ENCODE results near the gene WNT10A.
"Not testable (repeated sequence)": the region's sequence is repeated elsewhere in the genome, so short reads cannot be mapped to it uniquely, and the experiment has no call there.

The WNT10A gene

DNA sequence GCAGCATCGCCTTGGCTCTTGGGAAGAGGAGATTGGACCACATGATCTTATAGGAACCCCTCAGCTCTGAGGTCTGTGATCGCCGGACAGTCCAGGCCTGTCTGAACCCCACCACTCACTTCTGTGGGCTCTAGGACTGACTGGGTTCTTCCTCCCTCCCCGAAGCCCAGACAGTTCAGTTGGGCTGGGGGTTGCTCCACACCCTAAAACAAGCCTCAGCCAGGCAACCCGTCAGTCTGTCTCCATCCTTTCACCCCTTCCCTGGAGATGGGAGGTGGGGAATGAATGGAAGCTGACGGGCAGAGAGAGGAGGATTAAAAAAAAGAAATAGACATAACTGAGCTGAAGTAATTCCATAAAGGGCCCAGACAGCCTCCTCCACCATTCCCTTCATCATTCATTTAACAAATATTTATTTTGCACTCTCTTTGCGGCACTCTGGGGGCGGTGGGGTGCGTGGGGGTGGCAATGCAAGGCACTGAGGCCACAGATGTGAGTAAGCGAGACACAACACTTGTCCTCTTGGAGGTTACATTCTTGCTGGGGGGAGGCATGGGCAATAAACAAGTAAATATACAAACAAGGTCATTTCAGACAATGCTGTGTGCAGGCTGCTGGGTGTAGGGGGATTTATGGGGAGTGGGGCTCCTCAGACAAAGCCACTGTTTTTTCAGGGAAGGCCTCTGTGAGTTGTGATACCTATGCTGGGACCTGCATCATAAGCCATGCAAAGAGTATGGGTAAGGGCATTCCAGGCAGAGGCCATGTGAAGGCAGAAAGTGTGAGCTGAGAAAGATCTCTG, 12.9 kb downstream of the WNT10A start:
- no peak for DNase-seq (ENCODE audit: low read depth)

DNA sequence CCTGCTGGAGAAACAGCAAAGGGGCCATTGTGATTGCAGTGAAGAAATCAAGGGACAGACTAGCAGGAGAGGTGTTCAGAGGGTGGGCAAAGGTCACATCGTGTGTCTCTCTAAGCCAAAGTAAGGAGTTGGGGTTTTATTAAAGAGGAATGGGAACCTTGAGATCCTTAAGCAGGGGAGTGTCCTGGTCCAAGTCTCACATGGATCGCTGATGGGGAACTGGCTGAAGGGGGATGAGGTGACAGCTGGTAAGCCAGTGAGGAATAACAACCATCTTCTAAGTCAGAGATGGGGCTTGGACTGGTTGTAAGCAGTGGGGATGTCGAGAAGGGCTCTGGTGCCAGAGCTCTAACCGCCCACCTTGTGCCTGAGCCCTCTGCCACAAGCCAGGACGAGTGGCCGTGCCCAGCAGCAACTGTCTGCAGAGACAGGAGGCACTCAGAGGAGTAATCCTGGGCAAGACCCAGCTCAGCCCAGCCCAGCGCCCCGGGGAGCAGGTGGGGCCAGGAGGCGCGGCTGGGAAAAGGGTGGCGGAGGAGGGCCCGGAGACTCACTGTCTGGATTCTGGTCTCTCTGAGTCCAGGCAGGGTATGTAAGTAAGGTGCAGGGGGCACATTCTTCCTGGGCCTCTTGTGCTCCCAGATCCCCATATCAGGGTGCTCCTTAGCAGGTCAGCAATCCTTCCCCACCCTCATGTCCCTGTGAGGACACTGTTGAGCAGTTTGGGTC, 13.7 kb downstream of the WNT10A start:
- no peak for DNase-seq (ENCODE audit: low read depth)

DNA sequence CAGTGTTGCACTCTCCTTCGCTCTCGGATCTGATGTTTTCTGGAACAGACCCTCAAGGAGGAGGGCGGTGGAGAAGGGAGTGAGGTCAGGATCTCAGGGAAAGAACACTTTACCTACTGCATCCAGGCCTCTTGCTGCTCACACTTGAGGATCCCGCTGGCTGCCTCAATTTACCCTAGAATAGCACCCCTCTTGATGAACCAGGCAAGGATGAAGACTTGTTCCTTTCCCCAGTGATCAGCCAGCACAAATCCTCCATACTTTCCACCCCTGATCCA, 14.2 kb downstream of the WNT10A start:
- DNase-seq (ENCODE audit: low read depth): no peak

DNA sequence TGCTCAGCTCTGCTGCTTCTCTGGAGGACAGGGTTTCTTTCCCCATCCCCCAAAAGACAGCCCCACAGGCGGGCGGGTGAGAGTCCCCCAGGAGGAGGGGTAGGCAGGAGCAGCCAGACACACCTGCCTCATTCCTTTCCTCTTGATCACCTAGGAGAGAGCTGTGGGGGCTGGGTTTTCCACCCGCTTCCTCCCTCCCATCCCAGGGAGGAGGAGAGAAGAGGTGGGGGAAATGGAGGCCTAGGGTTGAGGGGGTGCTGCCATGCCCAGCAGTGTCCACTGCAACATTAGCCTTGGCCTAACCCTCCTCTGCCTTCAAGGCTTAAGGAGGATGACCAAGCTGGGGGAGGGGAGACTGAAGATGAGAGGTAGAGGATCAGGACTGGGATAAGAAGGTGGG, 14.7 kb downstream of the WNT10A start:
- no peak for DNase-seq (ENCODE audit: low read depth)

DNA sequence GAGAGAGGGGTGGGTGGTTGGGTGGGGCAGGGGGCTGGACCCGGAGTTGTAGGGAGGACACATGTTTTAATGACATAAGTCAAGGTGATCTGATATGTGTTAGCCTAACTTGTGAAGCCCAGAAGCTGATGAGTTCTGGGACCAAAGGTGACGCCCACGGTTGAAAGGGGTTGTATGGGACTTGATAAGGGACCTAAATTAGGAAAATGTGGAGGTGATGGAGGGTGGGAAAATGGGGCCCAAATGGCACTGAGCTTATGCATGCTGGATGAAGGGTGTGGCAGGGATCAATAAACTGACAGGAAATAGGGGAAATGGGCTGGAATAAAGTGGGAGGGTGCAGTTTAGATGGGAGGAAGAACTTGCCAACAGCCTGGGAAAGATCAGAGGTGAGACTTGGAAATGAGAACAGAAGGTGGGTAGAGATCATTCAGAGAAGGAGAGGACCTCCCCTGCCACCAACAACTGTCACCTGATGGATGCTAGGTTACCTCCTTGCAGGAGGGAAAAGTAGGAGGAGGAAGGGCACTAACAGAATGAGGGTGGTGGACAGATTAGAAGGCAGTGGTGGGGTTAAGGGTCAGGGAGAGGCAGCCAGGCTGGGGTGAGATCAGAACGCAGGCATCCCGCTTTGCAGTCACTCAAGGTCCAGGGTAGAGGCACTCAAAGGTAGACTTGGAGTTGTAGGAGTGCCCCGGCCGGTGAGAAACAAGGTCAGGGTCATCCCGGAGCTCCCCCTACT, 15.3 kb downstream of the WNT10A start:
- DNase-seq (ENCODE audit: low read depth): no peak

DNA sequence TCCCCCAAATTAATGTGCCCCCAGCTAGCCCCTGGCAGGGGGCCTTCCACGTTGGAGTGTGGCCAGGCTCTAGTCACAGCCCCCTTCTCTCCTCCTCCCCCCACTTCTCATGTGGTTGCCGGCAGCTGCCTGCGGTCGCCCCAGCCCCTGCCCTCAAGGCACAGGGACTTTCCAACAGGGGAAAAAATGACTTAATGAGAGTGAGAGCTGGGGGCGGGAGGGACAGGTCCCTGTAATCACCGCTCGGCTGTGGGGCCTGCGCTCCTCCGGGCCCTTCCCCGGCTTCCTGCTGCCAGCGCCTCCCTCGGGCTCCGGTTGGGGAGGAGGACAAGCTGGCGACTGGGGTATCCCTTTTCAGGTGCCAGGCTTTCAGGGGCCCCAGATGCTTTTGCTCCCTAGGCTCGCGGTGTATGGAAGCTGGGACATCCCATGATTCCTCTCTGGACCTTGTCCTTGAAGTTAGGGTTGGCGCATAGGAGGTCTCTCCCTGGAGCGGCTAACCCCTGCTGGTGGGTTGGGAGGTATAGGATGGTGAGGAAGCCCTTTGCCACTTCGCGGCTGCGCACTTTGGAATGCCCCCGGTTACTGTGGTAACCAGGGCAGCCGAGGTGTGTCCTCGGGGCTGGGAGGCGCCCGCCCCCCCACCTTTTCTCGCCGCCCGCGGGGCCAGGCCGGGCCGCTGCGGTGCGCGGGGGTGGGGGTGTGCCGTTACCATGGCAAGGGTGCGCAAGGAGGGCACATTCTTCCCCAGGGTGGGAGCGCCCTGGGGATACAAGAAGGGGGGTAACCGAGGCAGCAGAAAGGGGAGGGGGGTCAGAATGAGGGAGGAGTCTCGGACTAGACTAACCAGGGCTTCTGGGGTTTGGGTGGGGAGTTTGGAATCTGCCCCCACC, 16.1 kb downstream of the WNT10A start:
- no peak for DNase-seq (ENCODE audit: low read depth)

DNA sequence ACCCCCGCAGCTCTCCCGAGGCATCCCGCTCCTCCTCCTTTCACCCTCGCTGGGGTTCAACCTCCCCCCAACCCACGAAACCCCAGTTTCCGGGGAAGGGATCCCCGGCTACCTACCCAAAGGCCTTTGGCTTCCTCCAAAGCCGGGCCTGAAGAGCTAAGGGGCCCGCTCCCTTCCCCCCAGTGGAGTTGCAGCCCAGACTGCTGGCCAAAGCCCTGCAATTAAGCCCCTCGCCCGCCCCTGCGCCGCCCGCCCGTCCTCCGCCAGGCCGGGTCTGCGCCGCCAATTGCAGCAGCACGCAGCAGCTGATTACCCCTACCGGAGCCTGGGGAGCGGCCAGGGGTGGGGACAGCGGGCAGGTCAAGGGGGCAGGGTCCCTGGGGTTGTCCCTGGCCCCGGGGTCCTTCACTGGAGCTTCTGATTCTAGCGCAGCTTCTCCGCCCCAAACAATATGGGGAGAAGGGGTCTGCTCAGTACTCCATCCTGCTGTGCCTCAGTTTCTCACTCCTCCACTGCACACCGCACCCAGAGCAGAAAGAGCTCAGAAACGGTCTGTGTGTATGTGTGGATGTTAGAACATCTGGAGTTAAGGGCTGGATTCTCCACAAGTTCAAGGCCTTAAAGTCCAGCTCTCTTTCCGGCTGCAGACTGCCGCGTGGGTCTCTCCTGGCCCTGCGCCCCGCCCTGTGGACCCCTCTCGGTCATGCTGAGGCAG, 16.9 kb downstream of the WNT10A start:
- no peak for DNase-seq (ENCODE audit: low read depth)

DNA sequence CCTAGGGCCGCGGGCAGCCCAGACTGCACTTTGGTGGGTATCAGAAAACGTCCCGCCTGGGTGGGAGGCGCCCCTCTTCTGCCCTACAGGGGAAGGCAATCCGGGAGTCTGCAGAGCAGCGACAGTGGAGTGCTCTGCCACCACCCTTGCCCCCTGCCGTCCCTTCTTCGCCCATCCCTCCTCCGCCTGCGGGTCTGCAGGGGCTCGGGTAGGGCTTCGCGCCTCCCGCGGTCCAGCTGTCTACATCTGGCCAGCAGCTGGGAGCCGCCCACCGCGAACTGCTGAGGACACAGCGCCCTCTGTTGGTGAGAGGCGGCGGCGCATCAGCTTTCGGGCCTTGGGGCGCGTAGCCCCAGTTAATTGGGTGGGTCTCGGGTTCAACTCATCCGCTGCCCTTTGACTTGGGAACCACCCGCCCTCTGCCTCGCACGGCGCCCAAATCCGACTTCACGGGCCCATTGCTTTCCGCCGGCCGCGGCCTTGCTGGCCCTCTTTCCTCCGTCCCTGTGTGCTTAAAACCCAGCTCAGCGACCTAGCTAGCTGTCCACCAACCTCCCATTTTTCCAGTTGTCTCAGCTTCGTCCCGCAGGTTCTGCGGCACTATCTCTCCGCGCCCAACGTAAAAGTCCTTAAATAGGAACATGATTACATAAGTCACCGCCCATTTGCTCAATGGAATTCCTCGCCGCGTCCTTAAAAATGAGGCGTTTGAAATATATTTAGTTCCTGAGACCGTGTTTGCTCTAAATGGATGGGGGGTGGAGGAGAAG, 17.6 kb downstream of the WNT10A start:
- peak; percentile 38 for DNase-seq (ENCODE audit: low read depth)

DNA sequence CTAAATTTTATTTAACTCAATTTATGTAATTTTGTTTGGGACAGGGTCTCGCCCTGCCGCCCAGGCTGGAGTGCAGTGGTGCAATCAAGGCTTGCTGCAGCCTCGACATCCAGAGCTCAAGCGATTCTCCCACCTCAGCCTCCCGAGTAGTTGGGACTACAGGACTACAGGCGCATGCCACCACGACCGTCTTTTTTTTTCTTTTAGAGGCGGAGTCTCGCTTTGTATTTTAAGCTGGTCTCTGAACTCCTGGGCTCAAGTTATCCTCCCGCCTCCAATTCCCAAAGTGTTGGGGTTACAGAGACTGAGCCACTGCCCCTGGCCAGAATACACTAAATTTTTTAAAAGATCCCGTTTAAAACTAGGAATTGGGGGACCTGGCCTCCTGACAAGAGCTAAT, 18.5 kb downstream of the WNT10A start:
- DNase-seq (ENCODE audit: low read depth): no peak

DNA sequence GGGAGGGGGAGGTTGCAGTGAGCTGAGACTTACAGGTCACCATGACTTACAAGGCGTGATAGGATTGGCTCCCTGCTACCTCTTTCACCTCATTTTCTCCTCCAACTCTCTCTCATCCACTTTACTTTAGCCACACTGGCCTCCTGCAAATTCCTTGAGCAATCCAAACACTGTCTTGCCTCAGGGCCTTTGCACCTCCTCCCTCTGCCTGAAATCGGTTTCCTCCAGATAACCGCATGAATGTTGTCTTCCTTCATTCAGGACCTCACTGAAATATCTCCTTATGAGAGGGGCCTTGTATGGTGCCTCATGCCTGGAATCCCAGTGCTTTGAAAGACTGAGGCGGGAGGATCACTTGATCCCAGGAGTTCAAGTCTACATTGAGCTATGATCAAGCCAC, 21.8 kb downstream of the WNT10A start:
- no peak for DNase-seq (ENCODE audit: low read depth)

DNA sequence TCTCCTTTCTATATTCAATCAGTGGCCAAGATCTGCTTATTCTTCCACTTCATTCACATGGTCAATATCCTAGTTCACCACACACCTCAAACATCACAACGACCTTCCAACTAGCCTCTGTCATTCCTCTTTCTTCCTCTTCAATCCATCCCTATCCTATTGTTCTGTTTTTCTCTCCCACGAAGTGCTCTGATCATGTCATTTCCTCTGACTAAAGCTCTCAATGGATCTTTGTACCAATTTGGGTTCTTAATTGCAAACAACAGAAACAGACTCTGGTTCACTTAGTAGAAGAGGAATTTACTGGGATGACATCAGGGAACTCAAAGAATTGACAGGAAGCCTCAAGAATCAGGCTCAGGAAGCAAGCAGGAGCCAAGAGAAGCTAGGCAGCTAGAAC, 23.5 kb downstream of the WNT10A start:
- no peak for DNase-seq (ENCODE audit: low read depth)

DNA sequence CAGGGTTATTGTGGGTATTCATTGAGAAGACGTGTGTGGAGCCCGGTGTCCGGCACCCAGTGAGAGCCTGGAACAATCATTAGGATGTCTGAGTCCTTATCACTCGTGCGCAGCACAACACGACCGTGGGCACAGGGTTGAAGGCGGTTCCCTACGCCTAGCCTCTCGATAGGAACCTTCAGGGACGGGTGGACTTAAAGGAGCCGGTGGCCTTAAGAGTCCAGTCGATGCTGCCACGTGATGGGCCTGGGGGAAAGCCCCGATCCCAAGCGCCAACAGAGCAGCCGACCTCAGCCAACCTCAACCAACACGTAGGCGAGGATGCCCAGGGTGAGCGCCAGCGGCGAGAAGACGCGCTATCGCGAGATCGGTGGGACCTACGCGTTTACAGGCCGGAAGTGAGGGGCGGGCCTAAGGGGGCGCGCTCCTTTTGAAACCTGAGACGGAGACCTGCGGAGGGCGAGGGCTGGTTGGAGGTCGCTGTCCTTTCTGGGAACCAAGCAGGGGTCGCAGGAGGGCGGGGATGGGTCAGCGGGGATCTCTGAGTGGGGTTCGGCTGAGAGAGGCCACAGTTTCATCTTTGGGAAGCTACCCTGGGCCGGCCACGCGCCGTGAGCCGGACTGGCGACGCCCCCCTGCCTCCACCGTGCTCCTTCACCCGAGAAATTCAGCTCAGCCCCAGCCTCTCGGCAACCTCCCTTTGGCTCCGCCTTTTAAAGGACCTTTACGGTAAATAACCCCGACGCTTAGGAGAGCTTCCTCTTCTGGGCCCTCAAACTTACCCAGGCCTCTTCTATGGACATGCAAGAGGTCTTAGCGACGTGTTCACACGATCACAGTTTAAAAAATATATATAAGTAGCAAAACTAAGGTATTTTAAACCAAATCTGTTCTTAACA, 28.3 kb downstream of the WNT10A start:
- DNase-seq (ENCODE audit: low read depth): peak; percentile 84

DNA sequence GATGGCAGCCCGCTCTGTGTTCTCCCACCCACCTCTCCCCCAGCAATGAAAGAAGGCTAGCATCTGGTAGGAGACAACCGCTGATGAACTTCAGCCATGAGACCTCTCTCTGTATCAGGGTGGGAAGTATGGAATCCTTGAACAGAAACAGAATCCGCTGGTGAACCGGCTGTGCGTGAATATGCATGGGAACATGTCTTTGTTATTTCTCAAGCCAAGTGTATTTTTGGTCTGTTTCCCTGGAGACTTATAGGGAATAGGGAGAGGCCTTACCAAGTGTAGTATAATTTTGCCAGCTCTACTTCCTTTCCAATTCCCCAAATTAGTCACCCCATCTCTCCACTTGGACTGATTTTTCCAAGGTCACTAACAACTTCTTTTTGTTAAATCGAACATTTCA, 30.1 kb downstream of the WNT10A start:
- no peak for DNase-seq (ENCODE audit: low read depth)

DNA sequence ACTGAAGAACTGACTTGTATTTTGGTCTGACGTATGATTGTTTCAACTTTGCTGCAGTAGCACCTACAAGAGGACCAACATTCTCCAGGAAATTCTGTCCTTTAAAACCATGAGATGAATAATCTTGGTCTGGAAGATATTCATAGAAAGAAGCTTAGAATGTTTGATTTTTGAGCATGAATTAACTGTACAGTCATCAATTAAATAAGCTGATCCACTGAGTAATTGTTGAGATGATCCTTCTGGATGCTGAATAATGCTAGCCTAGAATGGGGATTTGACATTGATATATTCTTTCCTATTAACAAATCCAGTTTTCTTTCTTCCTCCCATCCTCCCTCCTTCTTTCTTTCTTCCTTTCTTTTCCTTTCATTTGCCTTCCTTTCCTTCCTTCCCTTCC, 39.9 kb downstream of the WNT10A start:
- no peak for DNase-seq (ENCODE audit: low read depth)

DNA sequence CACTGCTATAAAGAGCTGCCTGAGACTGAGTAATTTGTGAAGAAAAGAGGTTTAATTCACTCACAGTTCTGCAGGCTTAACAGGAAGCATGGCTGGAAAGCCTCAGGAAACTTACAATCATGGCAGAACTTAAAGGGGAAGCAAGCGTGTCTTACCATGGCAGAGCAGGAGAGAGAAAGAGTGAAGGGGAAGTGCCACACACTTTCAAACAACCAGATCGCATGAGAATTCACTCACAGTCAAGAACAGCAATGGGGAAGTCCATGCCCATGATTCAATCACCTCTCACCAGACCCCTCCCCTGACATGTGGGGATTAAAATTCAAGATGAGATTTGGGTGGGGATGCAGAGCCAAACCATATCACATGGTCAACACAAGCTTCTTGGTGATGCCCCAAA, 44.1 kb downstream of the WNT10A start:
- no peak for DNase-seq (ENCODE audit: low read depth)

DNA sequence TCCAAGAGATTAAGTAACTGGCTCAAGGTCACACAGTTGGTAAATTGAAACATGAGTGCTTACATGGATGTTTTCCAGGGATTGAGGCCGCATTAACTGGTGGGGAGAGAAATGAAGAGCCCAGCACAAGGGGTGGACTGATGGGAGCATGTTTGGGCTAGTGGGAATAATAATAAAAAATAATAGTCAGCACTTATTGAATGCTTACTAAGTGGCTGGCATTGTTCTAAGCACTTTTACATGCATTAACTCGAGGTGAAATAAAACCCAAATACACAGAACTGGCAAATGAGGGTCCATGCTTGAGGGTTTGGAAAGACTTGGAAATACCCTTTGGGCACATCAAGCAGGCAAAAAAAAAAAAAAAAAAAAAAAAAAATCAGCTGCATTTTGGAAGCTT, 44.8 kb downstream of the WNT10A start:
- no peak for DNase-seq (ENCODE audit: low read depth)

DNA sequence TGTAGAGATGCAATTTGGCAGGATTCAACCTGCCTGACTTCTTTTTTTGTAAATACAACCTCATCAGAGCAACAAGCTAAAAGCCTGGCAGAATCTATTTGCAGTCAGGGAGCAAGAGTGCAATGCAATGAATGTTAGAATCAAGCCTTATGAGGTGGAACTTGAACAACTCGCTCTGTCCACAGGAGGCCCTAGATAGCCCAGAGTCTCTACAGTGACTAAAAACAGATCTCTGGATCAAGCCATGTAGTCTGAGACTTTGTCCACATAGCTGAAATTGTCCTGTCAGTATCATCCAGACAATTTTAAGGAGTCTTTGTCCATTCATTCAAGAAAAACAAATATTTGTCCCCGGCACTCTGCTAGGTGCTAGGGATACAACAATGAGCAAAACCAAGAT, 46.8 kb downstream of the WNT10A start:
- DNase-seq (ENCODE audit: low read depth): no peak

DNA sequence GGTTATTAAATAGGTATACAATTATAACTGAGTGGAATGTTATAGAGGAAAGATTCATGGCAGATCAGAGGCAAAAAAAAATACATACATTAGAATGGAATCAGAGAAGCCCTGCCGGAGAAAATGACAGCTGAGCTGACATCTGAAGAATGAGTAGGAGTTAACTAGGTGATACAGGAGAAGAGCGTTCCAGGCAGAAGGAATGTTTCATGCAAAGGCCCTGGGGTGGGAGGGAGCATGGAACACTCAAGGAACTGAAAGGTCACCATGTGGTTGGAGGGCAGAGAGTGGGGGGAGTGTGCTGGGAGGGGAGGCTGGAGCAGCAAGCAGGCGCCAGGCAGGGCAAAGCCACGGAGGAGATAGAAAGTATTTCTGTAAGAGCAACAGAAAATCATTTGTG, 47.2 kb downstream of the WNT10A start:
- DNase-seq (ENCODE audit: low read depth): no peak

DNA sequence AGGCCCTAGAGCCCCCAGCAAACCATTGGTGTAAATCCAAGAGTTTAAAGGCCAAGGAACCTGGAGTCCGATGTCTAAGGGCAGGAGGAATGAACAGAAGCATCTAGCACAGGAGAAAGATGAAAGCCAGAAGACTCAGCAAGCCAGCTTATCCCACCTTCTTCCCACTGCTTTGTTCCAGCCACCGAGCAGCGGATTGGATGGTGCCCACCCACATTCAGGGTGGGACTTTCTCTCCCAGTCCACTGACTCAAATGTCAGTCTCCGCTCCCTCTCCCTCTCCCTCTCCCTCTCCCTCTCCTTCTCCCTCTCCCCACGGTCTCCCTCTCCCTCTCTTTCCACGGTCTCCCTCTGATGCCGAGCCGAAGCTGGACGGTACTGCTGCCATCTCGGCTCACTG, 49.8 kb downstream of the WNT10A start:
- DNase-seq (ENCODE audit: low read depth): not testable (repeated sequence)

DNA sequence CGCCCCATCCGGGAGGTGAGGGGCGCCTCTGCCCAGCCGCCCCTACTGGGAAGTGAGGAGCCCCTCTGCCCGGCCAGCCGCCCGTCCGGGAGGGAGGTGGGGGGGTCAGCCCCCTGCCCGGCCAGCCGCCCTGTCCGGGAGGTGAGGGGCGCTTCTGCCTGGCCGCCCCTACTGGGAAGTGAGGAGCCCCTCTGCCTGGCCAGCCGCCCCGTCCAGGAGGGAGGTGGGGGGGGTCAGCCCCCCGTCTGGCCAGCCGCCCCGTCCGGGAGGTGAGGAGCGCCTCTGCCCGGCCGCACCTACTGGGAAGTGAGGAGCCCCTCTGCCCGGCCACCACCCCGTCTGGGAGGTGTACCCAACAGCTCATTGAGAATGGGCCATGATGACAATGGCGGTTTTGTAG, 51.1 kb downstream of the WNT10A start:
- not testable (repeated sequence) for DNase-seq (ENCODE audit: low read depth)

All from EH (cell line).